ENCODE measurements around the gene CDK9.
"Not testable (repeated sequence)": the region's sequence is repeated elsewhere in the genome, so short reads cannot be mapped to it uniquely, and the experiment has no call there.

The CDK9 gene

DNA sequence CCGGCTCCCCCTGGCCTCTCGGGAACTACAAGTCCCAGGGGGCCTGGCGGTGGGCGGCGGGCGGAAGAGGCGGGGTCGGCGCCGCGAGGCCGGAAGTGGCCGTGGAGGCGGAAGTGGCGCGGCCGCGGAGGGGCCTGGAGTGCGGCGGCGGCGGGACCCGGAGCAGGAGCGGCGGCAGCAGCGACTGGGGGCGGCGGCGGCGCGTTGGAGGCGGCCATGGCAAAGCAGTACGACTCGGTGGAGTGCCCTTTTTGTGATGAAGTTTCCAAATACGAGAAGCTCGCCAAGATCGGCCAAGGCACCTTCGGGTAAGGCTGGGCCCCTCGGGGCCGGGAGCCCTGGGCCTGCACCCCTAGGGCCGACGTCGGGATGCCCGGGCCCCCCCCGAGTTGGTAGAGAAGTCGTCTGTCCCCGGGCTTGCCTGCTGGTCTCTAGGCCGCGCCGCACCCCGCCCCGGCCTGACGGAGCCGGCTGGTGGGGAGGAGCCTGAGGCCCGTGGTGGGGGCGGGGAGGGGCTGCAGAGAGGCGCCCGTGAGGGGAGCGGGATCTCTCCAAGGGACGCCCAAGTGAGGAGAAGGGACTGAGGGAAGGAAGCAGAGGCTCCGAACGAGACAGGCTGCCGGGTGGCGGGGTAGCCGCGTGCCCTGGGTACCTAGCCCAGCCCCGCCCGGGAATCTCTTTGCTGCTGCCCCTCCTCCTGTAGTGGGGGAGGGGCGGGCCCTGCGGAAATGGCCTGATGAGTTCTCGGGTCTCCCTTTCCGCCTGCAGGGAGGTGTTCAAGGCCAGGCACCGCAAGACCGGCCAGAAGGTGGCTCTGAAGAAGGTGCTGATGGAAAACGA is at the start of gene CDK9:
CDK9 (plus strand) TSS at position 102 of the 840 bp plus-strand sequence; CDS start at position 217, 115 bp downstream.
- DNase-seq, result peak; percentile 85 to 95 (median 87)

DNA sequence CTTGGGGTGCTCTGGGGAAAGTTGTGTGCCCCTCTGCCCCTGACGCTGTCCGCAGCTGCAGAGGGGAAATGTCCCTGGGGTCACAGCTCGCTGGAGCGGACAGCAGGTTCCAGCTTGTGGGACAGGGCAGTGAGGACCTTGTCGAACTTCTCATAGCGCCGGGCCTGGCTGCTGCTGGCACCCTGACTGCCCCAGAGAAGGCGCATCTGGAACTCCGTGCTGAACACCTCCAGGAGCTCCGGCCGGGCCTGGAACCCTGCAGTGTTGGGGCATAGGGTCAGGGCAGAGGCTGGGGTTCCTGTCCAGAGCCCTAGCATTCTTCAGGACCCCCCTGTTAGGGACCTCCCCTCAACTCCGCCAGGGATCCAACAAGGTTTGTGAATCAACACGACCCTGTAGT is 47.2 kb upstream of the CDK9 start:
- no peak for DNase-seq

DNA sequence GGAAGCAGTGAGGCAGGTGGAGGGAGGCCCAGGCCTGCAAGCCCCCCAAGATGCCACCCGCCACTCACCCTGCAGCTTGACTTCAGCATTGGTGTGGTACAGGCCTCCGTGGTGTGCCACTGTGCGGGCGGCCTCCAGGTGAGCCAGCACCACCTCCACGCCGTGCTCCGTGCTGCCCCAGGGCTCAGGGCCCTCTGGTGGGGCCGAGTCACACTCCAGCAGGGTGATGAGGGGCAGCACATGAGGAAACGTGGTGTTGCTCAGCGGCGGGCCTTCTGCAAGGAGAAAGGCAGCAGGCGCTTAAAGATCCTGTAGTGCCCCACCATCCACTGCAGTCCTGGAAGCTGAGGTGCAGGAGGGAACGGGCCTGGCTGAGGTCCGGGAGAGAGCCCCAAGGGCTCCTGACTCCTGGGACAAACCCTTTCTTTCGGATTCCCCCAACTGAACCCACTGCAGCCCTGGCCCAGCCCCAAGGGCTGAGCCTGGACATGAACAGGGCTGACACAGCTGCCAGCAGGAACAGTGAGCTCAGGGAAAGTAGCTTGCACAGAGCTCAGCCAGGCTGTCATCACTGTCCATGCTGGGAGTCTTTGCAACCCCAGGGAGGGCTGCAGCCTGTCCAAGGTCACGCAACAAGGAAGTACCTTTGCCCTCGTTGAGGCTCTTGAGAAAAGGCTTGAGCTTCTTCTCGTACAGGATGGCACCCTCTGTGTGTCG is 46.1 kb upstream of the CDK9 start:
- no peak for DNase-seq

- no peak for DNase-seq
Observed at GRCh38 chr9:127741831-127742434, 43.9 kb upstream of the CDK9 start.

DNA sequence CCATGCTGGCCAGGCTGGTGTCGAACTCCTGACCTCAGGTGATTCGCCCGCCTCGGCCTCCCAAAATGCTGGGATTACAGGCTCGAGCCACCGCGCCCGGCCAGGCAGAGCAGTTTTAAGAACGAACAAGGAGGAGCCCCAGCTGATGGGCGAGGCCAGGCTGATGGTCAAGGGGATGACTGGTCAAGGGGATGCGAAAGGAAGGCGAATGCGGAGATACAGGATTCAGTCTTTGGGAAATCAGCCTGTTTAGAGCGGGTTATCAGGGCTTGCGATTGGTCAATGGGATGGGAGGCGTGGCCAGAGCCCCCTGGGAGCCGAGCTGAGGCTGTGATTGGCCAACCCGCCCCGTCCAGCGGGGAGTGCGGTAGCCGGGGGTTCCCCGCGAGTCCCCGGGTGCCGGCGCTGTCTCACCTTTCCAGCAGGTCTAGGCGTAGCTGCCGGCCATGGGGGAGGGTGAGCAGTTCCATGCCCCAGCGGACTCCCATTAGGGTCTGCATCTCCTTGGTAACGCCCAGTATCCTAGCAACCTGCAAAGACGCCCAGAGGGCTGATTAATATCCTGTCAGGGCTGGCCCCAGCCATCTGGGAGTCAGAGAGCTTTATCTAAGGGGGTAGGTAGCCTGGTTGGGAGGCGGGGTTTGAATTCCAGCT is 43.3 kb upstream of the CDK9 start:
- DNase-seq, result no peak

- no peak for DNase-seq
Observed at GRCh38 chr9:127744398-127745110, 41.3 kb upstream of the CDK9 start.

DNA sequence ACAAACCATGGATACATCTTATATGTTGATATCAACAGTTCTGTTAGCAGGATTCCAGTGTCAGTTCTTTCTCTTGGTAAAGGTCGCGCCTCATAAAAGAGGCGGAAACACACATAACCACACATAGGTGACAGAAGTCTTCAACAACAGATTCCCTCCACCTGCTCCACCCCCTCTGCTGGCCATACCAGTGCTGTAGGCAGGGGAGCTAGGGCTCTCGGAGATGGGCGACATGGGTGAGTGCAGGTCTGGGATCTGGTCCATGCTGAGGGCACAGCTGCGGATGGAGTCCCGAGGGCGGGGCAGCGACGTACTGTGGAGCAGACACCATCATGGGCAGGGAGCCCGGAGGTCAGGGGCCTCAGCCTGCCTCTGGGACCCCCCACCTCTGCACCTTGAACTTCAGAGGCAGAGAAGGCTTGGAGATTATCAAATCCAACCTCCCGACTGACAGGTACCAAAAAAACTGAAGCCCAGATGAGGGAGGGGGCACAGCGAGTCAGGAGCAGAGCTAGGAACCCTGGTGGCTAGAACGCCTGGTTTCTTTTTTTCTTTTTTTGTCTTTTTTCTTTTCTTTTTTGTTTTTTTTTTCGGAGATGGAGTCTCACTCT is 38.8 kb upstream of the CDK9 start:
- peak in 5 of 6 experiments; percentile 12 to 61 (median 19) for DNase-seq

- no peak for DNase-seq
Observed at GRCh38 chr9:127749090-127749787, 36.6 kb upstream of the CDK9 start.

GRCh38 chr9:127751269-127752054 is 34.4 kb upstream of the CDK9 start:
- no peak for DNase-seq

GRCh38 chr9:127753148-127753547 is 32.7 kb upstream of the CDK9 start:
- DNase-seq, result no peak

GRCh38 chr9:127753622-127754021 is 32.2 kb upstream of the CDK9 start:
- no peak for DNase-seq

GRCh38 chr9:127754099-127755060 is 31.5 kb upstream of the CDK9 start:
- no peak for DNase-seq

GRCh38 chr9:127755061-127756060 is 30.5 kb upstream of the CDK9 start:
- no peak for DNase-seq

DNA sequence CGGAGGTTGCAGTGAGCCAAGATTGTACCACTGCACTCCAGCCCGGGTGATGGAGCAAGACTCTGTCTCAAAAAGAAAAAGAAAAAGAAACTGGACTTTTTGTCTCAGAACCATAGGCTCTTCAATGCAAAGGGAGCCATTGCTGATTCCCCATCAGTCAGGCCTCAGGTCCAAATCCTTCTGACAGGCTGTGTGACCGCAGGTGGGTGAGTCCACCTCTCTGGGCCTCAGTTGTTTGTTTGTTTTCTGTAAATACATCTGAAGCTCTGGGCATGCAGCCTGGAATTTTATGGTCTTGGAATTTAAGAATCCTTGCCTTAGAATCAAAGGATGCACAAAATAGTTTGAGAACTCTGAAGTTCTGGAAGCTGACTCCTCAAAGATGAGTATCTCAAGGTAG is 29.6 kb upstream of the CDK9 start:
- no peak for DNase-seq

DNA sequence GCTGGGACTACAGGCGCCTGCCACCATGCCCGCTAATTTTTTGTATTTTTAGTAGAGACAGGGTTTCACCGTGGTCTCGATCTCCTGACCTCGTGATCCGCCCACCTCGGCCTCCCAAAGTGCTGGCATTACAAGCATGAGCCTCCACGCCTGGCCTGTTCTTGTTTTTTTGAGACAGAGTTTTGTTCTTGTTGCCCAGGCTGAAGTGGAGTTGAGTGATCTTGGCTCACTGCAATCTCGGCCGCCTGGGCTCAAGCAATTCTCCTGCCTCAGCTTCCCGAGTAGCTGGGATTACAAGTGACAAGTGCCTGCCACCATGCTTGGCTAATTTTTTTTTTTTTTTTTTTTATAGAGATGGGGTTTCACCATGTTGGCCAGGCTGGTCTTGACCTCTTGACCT is 29.1 kb upstream of the CDK9 start:
- DNase-seq, result not testable (repeated sequence)

- DNase-seq, result no peak
Observed at GRCh38 chr9:127758843-127759242, 27.0 kb upstream of the CDK9 start.

DNA sequence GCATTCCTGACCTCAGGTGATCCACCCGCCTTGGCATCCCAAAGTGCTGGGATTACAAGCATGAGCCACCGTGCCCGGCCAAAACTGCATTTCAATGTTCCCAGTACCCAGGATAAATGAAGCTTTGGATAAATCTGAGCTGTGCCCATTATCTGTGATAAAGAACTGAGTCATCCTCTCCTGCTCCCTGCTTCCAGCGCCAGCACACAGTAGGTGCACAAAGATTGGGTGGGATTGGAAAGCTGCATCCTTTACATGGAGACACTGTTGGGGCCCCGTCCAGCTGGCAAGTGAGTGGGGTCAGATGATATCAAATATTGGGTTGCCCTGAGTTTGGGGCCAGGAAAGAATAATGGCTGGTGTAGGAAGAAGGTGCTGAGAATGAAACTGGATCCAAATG is 24.8 kb upstream of the CDK9 start:
- DNase-seq, result no peak

GRCh38 chr9:127761491-127761956 is 24.3 kb upstream of the CDK9 start:
- no peak for DNase-seq
